Stimulated activated CD8-positive, alpha-beta memory T cell treated with anti-CD3 and anti-CD28 coated beads, Interleukin-12 subunit alpha, Interleukin-12 subunit beta, amount 100 ng/mL, for 24 hours (primary cell): ENCODE measurements around the gene TMEM82.
"Not testable (repeated sequence)": the region's sequence is repeated elsewhere in the genome, so short reads cannot be mapped to it uniquely, and the experiment has no call there.

Experiments used
- DNase-seq: peaks from one replicate; pipeline ENCODE4 v3.0.0-alpha.2; 2020; ENCODE audit errors: extremely low read depth

TMEM82 gene

GRCh38 chr1:15742339-15742801 lies at the start of gene TMEM82:
TSS of gene TMEM82 (plus strand) at chr1:15742499. CDS start at chr1:15742560, 61 bp downstream.
- DNase-seq: no peak

DNA sequence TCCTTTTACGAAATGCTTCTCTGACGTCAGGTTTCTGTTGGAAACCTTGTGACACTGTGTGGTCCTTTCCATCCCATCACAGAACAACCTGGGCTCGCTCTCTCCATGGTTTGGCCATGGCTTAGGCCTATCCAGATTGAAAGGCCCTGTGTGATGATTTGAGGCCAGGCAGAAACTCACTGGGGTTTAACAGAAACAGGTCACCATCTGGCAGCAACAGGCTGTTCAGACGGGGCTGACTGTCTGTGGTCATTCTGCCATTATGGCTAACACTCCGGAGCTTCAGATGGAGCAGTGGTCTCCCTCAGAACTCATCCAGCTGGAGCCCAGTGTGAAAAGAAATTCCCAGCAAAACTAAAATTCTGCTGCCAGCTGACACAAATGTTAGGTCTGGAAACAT lies 48.9 kb upstream of the TMEM82 start:
- DNase-seq: no peak

- DNase-seq: no peak
These were observed 45.3 kb upstream of the TMEM82 start for GRCh38 chr1:15696956-15697521.

GRCh38 chr1:15698201-15698600 lies 44.1 kb upstream of the TMEM82 start:
- no peak for DNase-seq

DNA sequence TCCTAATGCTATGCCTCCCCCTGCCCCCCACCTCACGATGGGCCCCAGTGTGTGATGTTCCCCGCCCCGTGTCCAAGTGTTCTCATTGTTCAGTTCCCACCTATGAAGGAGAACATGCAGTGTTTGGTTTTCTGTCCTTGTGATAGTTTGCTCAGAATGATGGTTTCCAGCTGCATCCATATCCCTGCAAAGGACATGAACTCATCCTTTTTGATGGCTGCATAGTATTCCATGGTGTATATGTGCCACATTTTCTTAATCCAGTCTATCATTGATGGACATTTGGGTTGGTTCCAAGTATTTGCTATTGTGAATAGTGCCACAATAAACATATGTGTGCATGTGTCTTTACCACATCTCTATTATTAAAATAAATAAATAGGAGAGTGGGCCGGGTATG lies 43.0 kb upstream of the TMEM82 start:
- not testable (repeated sequence) for DNase-seq

DNA sequence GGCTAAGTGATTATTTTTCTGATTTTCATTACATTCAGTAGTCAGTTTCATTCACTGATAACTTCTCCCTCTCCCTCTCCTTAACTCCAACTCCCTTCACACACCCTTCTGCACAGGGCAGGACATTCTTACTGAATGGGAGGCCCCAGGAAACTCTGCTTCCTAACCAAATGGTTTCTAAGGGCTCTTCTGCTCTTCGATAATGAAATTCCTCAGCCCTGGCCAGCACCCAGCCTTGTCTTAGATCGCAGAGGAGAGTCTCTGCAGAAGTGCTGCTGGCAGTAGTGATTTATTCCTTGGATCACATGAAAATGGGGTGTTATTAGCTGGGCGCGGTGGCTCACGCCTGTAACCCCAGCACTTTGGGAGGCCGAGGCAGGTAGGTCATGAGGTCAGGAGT lies 41.8 kb upstream of the TMEM82 start:
- DNase-seq: no peak

- no peak for DNase-seq
These were observed 40.5 kb upstream of the TMEM82 start for GRCh38 chr1:15701784-15702183.

GRCh38 chr1:15702722-15703550 lies 39.4 kb upstream of the TMEM82 start:
- DNase-seq: no peak

DNA sequence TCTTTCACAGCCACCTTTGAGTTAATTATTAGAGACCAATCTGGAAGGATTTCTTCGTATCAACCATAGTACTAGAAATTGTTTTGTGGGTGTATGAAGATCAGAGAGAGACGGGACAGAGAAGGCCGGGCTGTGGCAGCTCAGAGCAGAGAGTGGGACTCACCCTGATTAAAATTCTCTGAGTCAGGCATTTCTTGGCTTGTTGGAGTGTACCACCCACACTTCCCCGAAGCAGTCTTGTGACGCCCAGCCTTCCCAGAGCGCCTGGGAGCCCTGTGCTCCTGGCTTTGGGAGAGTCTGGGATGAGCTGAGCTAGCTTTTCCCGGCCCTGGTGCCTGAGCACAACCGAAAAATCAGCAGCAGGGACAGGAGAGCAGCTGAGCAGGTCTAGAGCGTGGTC lies 38.7 kb upstream of the TMEM82 start:
- no peak for DNase-seq

DNA sequence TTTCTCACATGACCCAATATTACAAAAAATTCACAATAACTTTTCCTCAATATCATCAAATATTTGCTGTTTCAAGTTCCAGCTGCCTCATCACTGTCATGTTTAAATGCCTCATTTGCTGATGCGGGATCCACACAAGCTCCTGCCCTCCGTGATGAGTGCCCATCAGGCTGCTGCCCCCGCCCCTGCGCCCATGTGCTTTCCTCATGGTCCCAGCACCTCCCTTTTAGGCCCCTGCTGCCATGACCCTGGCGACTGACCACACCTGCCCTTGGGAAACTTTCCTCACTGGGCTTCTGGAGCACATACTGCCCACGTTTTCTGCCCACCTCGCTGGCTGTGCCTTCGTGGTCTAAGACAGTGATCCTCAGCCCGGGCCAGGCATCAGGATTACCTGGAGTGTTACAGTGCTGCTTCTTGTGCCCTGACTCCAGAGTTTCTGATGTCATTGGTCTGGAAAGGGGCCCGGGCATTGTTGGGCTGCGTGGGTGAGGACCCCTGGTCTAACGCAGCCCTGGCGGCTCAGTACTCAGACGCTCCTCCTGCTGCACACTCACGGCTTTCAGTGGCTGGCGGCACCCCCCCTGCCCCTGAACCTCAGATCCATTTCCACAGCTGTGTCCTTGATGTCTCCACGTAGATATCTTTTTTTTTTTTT lies 37.6 kb upstream of the TMEM82 start:
- DNase-seq: no peak

DNA sequence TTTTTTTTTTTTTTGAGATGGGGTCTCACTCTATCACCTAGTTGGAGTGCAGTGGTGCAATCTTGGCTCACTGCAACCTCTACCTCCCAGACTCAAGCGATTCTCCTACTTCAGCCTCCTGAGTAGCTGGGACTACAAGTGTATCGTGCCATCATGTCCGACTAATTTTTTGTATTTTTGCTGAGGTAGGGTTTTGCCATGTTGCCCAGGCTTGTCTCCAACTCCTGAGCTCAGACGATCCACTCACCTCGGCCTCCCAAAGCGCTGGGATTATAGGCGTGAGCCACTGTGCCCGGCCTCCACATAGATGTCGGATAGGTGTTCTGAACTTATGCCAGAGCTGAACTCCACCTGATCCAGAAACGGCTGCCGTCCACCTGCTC lies 37.1 kb upstream of the TMEM82 start:
- no peak for DNase-seq

- no peak for DNase-seq
These were observed 35.5 kb upstream of the TMEM82 start for GRCh38 chr1:15706751-15707150.

DNA sequence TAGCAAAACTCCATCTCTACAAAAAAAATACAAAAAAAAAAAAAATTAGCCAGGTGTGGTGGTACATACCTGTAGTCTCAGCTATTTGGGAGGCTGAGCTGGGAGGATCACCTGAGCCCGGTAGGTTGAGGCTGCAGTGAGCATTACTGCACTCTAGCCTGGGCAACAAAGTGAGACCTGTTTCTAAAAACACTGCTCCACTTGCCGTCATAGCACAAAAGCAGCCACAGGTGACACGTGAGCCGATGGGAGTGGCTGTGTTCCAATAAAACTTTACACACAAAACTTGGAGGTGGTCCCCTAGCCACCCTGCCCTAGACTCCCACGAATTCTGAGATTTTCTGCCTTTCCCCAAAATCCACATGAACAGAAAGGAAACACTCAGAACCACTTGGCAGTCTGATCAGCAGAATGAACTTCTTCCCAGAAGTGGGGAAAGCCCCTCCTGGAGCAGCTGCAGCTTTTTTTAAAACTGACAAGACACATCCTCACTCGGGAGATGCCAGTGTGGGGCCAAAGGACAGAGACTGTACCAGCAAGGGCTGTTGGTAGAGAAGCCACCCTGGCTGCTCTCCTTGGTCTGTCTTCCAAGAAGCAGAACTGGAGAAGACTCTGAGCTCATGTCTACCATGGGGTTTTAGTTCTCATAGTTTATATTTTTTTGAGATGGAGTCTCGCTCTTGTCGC lies 34.9 kb upstream of the TMEM82 start:
- no peak for DNase-seq

GRCh38 chr1:15708486-15709137 lies 33.7 kb upstream of the TMEM82 start:
- no peak for DNase-seq

DNA sequence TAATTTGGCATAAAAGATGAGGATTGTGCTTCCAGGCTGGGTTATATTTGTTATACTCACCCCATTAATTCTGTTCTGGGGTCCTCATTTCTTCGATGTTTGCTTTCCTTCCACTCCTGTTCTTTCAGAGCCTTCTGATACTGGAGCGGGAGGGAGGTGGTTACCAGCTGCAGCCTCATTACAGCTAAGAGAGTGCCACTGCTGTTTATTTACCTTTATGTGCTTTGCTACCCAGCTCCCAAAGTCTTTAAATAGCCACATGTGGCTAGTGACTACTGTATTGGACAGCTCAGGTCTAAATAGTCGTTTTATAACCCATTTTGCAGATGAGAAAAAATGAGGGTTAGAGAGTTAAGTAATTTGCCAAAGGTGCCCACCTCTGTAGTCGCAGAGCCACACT lies 33.1 kb upstream of the TMEM82 start:
- DNase-seq: no peak

- no peak for DNase-seq
These were observed 30.1 kb upstream of the TMEM82 start for GRCh38 chr1:15712168-15712567.

DNA sequence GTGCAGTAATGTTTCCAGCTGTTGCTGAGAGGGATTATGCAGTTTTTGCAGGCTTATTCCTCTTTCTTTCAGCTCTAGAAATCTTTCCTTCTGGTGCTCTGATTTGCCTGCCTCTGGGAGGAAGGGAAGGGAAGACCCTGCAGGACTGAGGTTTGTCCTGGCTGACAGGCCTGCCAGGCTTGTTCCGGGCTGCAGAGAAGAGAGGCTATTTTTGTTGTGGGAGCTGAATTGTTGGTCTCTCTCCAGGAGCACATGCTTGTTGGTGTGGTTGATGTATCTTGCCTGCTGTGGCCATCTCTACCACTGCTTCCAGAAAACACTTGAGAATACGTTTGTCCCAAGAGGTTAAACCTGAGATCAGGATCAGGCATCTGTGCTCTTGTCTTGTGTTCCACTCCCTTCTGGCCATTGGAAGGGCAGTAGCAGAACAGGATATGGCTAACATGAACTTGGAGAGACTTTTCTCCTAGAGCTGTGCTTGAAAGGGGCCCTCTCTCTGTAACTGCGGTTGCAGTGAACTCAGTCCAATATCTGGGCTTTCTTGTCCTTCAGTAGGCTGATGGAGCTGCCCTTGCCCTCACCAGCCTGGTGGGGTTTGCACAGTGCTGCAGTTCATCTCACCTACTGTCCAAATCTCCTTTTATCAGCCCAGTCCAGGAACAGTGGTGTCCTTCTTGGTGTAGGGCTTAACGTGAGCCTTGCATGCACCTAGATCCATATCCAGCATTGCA lies 27.7 kb upstream of the TMEM82 start:
- no peak for DNase-seq

- no peak for DNase-seq
These were observed 24.7 kb upstream of the TMEM82 start for GRCh38 chr1:15717418-15718125.

DNA sequence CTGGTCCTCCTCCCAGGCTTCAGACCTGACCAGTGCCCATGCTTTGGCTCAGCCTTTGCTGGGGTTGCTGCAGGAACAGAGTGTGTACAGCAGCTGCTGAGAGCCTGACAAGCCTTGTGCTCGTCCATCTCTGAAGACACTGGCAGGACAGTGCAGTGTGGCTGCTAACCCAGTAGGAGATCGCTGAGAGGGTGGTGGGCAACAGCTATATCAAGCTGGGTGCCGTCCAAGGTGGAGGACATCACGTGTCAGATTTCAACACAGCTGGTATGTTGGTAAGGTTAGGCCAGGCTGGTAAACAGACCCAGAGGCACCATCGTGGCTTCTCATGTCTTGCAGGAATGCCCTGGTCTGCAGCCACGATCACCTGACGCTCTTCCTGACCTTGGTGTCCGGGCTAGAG lies 24.1 kb upstream of the TMEM82 start:
- DNase-seq: no peak

- no peak for DNase-seq
These were observed 22.7 kb upstream of the TMEM82 start for GRCh38 chr1:15719381-15720120.
